ENCODE measurements around the gene SDK1. TPM values are rescaled to one million over a fixed set of nuclear protein-coding genes. Genes with fewer than 3 reads are reported as not detected.

The SDK1 gene
- total and polyA plus RNA-seq, 2 experiments from 2014 or later: 4.1 to 16.5 TPM

DNA sequence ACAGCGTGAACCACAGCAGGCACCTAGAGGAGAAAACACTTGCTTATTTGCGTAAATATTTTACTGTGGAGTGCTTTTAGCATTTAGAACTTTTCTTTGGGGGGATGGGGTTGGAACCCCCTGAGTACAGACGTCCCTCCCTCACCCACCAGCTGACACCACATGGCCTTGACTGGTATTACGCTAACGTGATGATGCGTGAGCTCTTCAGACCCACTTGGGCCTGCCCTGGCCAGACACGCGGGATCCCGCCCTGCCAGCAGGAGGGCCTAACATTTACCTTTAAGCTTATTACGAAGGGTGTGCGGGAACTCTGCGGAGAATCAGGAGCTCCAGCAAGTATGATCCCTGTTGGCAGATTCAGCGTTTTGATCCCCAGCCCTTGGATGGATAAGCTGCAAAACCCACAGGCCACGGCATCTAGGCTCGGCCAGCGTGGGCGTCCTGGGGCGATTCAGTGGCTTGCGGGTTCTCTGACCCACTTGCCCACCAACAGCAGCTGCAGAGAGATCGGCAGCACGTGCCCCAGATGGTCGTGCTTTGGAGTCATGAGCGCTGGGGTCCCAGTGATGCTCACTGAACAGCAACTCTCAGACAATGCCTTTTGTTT, 835.6 kb downstream of the SDK1 start:
- Histone ChIP-seq H3K4me3 (no peak overlapping the region), H3K36me3 (no peaks in the 10 kb centered on the region), H3K4me1 (ENCODE audit: low read depth) (peaks cover 13% of the 10 kb centered on the region), H3K27ac (no peak overlapping the region), H3K27me3 (no peaks in the 10 kb centered on the region), H3K9me3 (ENCODE audit: low read depth) (no peaks in the 10 kb centered on the region)
- DNase-seq (ENCODE audit: low read depth in 1 of 2, low spot score in 1 of 2): no peak
- TF ChIP-seq, protein P1, sequence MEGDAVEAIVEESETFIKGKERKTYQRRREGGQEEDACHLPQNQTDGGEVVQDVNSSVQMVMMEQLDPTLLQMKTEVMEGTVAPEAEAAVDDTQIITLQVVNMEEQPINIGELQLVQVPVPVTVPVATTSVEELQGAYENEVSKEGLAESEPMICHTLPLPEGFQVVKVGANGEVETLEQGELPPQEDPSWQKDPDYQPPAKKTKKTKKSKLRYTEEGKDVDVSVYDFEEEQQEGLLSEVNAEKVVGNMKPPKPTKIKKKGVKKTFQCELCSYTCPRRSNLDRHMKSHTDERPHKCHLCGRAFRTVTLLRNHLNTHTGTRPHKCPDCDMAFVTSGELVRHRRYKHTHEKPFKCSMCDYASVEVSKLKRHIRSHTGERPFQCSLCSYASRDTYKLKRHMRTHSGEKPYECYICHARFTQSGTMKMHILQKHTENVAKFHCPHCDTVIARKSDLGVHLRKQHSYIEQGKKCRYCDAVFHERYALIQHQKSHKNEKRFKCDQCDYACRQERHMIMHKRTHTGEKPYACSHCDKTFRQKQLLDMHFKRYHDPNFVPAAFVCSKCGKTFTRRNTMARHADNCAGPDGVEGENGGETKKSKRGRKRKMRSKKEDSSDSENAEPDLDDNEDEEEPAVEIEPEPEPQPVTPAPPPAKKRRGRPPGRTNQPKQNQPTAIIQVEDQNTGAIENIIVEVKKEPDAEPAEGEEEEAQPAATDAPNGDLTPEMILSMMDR (IDR thresholded peaks at IDR 0.05; ENCODE audit: low read depth, low read length): no peak

DNA sequence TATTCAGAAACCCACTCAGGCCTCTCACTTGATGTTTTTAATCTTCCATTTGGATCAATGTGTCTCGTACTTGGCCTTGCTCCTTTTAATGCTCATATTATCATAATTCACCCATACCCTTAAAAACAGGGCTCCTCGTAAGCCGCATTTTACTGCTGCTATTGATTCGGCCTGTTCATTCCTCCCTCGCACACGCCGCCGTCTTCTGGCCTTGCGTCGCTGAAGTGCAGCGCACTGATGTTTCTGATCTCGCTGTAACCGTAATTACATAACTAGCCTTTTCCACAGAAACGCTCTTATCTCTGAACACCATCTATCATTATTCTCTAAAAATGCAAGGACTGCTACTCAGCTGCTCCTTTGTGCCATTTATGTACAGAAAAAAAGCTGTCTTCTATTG, 836.5 kb downstream of the SDK1 start:
- Histone ChIP-seq H3K4me3 (no peak overlapping the region), H3K36me3 (no peaks in the 10 kb centered on the region), H3K27me3 (no peaks in the 10 kb centered on the region), H3K4me1 (ENCODE audit: low read depth) (peaks cover 13% of the 10 kb centered on the region), H3K27ac (no peak overlapping the region), H3K9me3 (ENCODE audit: low read depth) (no peaks in the 10 kb centered on the region)
- TF ChIP-seq, protein P1 (IDR thresholded peaks at IDR 0.05; ENCODE audit: low read depth, low read length): no peak
- no peak for DNase-seq (ENCODE audit: low read depth in 1 of 2, low spot score in 1 of 2)

DNA sequence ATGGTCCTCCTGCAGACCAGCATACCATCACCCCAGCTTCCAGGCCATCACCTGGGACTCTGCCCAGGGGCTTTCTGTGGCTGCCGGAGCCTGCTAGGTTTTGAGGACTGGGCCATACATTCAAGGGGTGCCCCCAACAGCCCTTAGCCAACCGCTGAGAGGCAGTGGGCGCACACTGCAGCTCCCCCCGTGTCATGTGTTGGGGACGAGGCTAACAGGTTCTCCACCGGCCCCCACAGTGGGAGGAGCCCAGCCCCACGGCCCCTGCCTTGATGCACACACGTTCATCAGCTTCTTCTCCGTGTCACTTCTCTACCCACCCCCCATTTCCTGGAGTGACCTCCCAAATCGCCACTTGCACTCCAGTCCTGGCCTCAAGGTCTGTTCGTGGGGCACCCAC, 837.8 kb downstream of the SDK1 start:
- no peak for DNase-seq (ENCODE audit: low read depth in 1 of 2, low spot score in 1 of 2)
- TF ChIP-seq, protein P1 (IDR thresholded peaks at IDR 0.05; ENCODE audit: low read depth, low read length): no peak
- H3K27ac ChIP-seq: no peak overlapping the region
- H3K4me3 ChIP-seq: no peak overlapping the region
- H3K27me3 ChIP-seq: no peaks in the 10 kb centered on the region
- no peaks in the 10 kb centered on the region for H3K9me3 ChIP-seq (ENCODE audit: low read depth)
- no peaks in the 10 kb centered on the region for H3K36me3 ChIP-seq
- H3K4me1 ChIP-seq (ENCODE audit: low read depth): peaks cover 13% of the 10 kb centered on the region

DNA sequence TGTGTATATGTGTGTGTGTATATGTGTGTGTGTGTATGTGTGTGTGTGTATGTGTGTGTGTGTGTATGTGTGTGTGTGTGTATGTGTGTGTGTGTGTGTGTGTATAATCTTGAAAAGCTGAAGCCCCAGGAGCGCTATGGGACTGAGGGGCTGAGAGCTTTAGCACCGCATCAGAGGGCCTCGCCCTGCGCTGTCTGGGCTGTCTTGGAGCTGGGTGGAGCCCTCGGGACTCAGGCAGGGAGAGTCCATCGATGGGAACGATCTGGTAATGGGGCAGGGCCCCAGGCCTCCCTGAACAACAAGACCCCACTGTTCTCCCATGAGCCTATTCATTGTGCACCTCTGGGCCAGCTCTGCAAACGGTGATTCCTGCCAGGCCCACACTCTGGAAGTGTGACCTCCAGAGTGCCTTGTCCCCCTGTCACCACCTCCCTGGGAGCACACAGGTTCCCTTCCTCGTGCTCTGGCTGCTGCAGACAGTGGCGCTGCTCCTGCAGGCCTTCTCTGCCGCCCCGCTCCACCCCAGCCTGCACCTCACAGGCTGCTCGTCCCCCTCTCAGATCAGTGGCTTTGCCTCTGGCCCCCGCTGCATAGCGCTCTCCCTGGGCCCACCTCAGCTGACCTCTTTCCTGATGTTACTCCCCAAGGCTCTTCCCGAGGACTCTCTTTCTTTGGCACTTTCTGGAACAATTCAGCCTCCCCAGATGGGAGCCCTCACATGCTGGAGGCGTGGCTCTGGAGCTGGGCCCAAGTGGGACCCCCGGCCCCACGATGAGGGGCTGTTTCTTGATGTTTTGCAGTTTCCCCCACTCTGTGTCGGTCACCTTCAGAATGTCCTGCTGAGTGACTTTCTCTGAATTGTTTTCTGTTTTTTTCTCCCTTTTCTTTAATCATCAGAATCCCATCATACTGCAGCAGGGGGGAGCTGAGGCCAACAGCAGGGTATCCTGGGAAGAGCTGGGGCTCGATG, 838.9 kb downstream of the SDK1 start:
- peak overlapping the region; percentile 35 for H3K27ac ChIP-seq
- no peaks in the 10 kb centered on the region for H3K27me3 ChIP-seq
- no peaks in the 10 kb centered on the region for H3K36me3 ChIP-seq
- H3K4me1 ChIP-seq (ENCODE audit: low read depth): peaks cover 13% of the 10 kb centered on the region
- DNase-seq (ENCODE audit: low read depth in 1 of 2, low spot score in 1 of 2): peak in 1 of 2 donors; percentile 74
- TF ChIP-seq, protein P1 (IDR thresholded peaks at IDR 0.05; ENCODE audit: low read depth, low read length): no peak
- H3K4me3 ChIP-seq: no peak overlapping the region
- H3K9me3 ChIP-seq (ENCODE audit: low read depth): no peaks in the 10 kb centered on the region

DNA sequence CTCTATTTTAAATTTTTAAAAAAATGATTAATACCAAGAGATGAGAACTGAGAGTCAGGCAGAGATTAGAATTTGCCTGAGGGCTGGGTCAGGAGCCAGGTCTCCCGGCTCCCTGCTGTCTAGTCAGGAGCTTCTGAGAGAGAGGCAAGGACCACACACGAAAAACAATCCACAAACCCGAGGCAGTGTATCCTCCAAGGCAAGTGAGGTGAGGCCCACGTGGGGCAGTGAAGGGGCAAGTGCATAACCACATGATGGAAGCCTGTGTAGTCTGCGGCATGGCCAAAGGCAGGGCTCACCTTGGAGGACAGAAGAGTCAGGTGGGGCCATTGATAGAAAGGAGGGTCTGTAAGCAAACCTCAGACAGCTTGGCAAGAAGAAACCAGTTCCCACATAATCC, 839.9 kb downstream of the SDK1 start:
- no peak for DNase-seq (ENCODE audit: low read depth in 1 of 2, low spot score in 1 of 2)

More for the DNA sequence above, 839.9 kb downstream of the SDK1 start:
- H3K27me3 ChIP-seq: no peaks in the 10 kb centered on the region
- H3K4me1 ChIP-seq (ENCODE audit: low read depth): peaks cover 13% of the 10 kb centered on the region
- H3K27ac ChIP-seq: no peak overlapping the region
- H3K4me3 ChIP-seq: no peak overlapping the region
- no peaks in the 10 kb centered on the region for H3K36me3 ChIP-seq
- H3K9me3 ChIP-seq (ENCODE audit: low read depth): no peaks in the 10 kb centered on the region
- TF ChIP-seq, protein P1 (IDR thresholded peaks at IDR 0.05; ENCODE audit: low read depth, low read length): no peak
